Measurements from ENCODE around the gene CPSF6. TPM values are rescaled to one million over a fixed set of nuclear protein-coding genes. Genes with fewer than 3 reads are reported as not detected.
"Not testable (repeated sequence)": the region's sequence is repeated elsewhere in the genome, so short reads cannot be mapped to it uniquely, and the experiment has no call there.

Gene CPSF6, protein sequence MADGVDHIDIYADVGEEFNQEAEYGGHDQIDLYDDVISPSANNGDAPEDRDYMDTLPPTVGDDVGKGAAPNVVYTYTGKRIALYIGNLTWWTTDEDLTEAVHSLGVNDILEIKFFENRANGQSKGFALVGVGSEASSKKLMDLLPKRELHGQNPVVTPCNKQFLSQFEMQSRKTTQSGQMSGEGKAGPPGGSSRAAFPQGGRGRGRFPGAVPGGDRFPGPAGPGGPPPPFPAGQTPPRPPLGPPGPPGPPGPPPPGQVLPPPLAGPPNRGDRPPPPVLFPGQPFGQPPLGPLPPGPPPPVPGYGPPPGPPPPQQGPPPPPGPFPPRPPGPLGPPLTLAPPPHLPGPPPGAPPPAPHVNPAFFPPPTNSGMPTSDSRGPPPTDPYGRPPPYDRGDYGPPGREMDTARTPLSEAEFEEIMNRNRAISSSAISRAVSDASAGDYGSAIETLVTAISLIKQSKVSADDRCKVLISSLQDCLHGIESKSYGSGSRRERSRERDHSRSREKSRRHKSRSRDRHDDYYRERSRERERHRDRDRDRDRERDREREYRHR
- total RNA-seq (100 to 1,000 TPM in 1 of 2 donors, 10 to 100 TPM in 1; 43.6 to 147 TPM), polyA plus RNA-seq (10 to 100 TPM; 16.9 to 22.1 TPM)
- long read RNA-seq, donor 1, full-length matches to known transcripts, result 13 of 42 reads
- long read RNA-seq, donor 1, partial matches to known transcripts, result 23 of 42 reads
- long read RNA-seq, donor 1, other reads (novel, unspliced or antisense), result 6 of 42 reads
- long read RNA-seq, donor 2, full-length matches to known transcripts, result 3 of 14 reads
- long read RNA-seq, donor 2, partial matches to known transcripts, result 11 of 14 reads
- long read RNA-seq, donor 2, other reads (novel, unspliced or antisense), result 0 of 14 reads
- long read RNA-seq, donor 3, full-length matches to known transcripts, result 6 of 22 reads
- long read RNA-seq, donor 3, partial matches to known transcripts, result 16 of 22 reads
- long read RNA-seq, donor 3, other reads (novel, unspliced or antisense), result 0 of 22 reads
- long read RNA-seq, donor 4, full-length matches to known transcripts, result 4 of 18 reads
- long read RNA-seq, donor 4, partial matches to known transcripts, result 14 of 18 reads
- long read RNA-seq, donor 4, other reads (novel, unspliced or antisense), result 0 of 18 reads
- long read RNA-seq, donor 5, full-length matches to known transcripts, result 15 of 62 reads
- long read RNA-seq, donor 5, partial matches to known transcripts, result 47 of 62 reads
- long read RNA-seq, donor 5, other reads (novel, unspliced or antisense), result 0 of 62 reads

DNA sequence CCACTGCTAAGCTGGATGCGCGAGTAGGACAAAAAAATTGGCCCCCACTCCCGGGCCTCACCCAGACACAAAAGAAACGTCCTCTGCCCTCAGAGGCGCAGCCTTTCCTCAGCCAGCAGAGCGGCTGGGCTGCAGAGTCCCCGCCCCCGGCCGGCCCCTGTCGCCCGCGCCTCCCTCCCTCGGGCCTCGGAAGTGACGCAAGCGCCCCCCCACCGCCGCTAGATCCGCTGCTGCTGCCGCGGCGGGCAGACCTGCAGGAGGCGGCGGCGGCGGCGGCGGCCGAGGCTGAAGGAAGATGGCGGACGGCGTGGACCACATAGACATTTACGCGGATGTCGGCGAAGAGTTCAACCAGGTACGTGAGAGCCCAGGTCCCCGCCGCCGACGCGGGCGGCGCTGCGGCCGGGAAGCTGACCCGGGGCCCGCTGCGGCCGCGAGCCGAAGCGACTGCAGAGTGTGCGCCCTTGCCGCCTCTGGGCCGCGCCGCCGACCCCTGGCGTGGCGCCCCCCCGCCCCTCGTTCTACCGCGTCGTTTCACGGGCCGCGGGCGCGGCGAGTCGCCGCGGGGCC, at the start of gene CPSF6:
Gene CPSF6, plus strand, starts transcription at position 218 of the 570 bp plus-strand sequence. Its CDS starts 78 bp downstream, at position 296.
- no peaks in the 10 kb centered on the region for H3K9me3 ChIP-seq (ENCODE audit: control insufficient read depth in 4 of 4, insufficient read depth in 3 of 4, low read length in 3 of 4)
- H3K27ac ChIP-seq (ENCODE audit: low read depth in 1 of 2, low read length in 1 of 2), result peak within 1 kb of the TSS; percentile 93 to 96
- peak within 1 kb of the TSS; percentile 94 to 98 for H3K9ac ChIP-seq (ENCODE audit: insufficient read depth in 1 of 2, low read length in 2 of 2)
- no peaks in the 10 kb centered on the region for H3K27me3 ChIP-seq (ENCODE audit: control insufficient read depth in 3 of 3, insufficient read depth in 3 of 3, low read length in 2 of 3)
- TF ChIP-seq, protein P1, sequence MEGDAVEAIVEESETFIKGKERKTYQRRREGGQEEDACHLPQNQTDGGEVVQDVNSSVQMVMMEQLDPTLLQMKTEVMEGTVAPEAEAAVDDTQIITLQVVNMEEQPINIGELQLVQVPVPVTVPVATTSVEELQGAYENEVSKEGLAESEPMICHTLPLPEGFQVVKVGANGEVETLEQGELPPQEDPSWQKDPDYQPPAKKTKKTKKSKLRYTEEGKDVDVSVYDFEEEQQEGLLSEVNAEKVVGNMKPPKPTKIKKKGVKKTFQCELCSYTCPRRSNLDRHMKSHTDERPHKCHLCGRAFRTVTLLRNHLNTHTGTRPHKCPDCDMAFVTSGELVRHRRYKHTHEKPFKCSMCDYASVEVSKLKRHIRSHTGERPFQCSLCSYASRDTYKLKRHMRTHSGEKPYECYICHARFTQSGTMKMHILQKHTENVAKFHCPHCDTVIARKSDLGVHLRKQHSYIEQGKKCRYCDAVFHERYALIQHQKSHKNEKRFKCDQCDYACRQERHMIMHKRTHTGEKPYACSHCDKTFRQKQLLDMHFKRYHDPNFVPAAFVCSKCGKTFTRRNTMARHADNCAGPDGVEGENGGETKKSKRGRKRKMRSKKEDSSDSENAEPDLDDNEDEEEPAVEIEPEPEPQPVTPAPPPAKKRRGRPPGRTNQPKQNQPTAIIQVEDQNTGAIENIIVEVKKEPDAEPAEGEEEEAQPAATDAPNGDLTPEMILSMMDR (IDR thresholded peaks at IDR 0.05; ENCODE audit: control extremely low read depth, extremely low read depth), result no peak
- peaks cover 0 to 2% (median 0%) of the 10 kb centered on the region in 4 donors for H3K36me3 ChIP-seq (ENCODE audit: control insufficient read depth in 4 of 4, insufficient read depth in 4 of 4, low read length in 4 of 4)
- ATAC-seq (ENCODE audit: insufficient read depth, low FRiP score) (peak; percentile 98), DNase-seq (peak; percentile 97)
- WGBS, 2 donors, result 0% methylated on average over 42 to 75 of the region's 75 CpGs
- peaks cover 0 to 26% (median 8%) of the 10 kb centered on the region in 5 donors for H3K4me1 ChIP-seq (ENCODE audit: control insufficient read depth in 5 of 5, insufficient read depth in 5 of 5, low read length in 5 of 5)
- peak within 1 kb of the TSS; percentile 77 for H3K4me3 ChIP-seq

DNA sequence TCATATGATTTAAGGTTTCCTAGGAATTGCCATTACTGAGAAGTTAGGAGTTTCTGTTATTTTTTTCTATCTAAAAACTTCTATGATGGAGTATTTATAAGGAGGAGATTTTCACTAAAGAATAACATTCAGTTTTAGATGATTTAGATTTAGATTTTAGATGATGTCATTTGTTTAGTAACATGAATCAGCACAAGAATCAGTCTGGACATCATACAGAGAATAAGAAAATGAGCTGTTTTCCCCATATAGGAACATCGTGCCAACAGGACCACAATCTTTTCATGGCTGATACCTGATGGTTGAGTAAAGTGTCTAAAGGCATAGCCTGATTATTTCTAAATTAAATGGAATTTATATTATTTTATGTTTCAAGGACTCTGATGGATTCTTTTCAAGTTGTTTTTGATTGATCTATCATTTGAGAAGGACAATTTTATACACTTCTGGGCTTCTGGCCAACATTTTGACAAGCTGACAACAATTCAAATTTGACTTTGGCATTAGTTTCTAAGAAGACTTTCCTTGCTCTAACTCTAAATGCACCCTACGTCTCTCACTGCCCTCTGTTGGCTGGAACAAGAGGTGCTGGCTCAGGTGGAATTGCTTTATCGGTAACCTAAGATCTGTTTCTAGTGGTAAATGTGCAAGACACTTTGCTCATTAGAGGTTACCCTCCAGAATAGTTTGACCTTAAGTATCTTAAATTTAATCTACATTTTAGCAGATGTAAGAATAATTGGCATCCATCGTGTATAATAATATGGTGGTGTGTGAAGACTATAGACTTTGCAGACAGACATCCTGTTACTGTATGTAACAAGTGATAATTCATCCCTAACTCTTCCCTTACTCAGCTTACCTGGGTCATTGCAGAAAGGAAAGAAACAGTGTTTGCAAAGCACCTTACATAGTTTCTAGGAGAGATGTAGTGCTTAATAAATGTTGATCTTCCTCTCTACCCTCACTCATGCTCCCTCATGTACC, 42.8 kb upstream of the CPSF6 start:
- Histone ChIP-seq H3K4me3 (no peak overlapping the region), H3K9me3 (ENCODE audit: control insufficient read depth in 4 of 4, insufficient read depth in 3 of 4, low read length in 3 of 4) (peaks cover 0 to 24% (median 12%) of the 10 kb centered on the region in 4 donors), H3K36me3 (ENCODE audit: control insufficient read depth in 4 of 4, insufficient read depth in 4 of 4, low read length in 4 of 4) (no peaks in the 10 kb centered on the region), H3K27me3 (ENCODE audit: control insufficient read depth in 3 of 3, insufficient read depth in 3 of 3, low read length in 2 of 3) (no peaks in the 10 kb centered on the region), H3K27ac (ENCODE audit: low read depth in 1 of 2, low read length in 1 of 2) (no peak overlapping the region), H3K4me1 (ENCODE audit: control insufficient read depth in 5 of 5, insufficient read depth in 5 of 5, low read length in 5 of 5) (no peaks in the 10 kb centered on the region), H3K9ac (ENCODE audit: insufficient read depth in 1 of 2, low read length in 2 of 2) (no peak overlapping the region)
- ATAC-seq (ENCODE audit: insufficient read depth, low FRiP score) (no peak), DNase-seq (no peak)
- WGBS, 2 donors, result 60 to 81% methylated on average over 4 of the region's 4 CpGs
- TF ChIP-seq, protein P1 (IDR thresholded peaks at IDR 0.05; ENCODE audit: control extremely low read depth, extremely low read depth), result no peak

DNA sequence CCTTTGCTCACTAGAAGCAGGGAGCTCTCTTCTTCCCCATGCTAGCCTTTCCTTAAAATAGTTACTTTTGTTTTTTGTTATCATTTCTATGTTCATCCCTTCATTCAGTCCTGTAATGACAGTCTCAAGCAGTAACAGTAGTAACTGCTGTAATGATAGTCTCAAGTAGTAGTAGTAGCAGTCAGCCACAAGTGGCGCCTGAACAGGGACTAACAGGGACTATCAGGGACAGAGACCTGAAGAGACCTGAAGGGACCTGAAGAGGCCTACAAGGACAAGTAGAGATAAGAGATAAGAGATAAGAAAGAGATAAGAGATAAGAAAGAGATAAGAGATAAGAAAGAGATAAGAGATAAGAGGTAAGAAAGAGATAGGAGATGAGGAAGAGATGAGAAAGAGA, 39.4 kb upstream of the CPSF6 start:
- not testable (repeated sequence) for H3K4me1 ChIP-seq (ENCODE audit: control insufficient read depth in 5 of 5, insufficient read depth in 5 of 5, low read length in 5 of 5); H3K9ac ChIP-seq (ENCODE audit: insufficient read depth in 1 of 2, low read length in 2 of 2); H3K27me3 ChIP-seq (ENCODE audit: control insufficient read depth in 3 of 3, insufficient read depth in 3 of 3, low read length in 2 of 3); H3K27ac ChIP-seq (ENCODE audit: low read depth in 1 of 2, low read length in 1 of 2); ATAC-seq (ENCODE audit: insufficient read depth, low FRiP score); H3K36me3 ChIP-seq (ENCODE audit: control insufficient read depth in 4 of 4, insufficient read depth in 4 of 4, low read length in 4 of 4); H3K4me3 ChIP-seq; DNase-seq
- H3K9me3 ChIP-seq (ENCODE audit: control insufficient read depth in 4 of 4, insufficient read depth in 3 of 4, low read length in 3 of 4), result peaks cover 0 to 26% (median 12%) of the 10 kb centered on the region in 4 donors
- WGBS, 2 donors, result 94 to 99% methylated on average over 1 of the region's 1 CpG

All from lung (tissue), 16 donors.